ENCODE data around the gene TARS3.

Gene TARS3

GRCh38 chr15:101675796-101676582 is 48.3 kb downstream of the TARS3 start:
- POLR2A ChIA-PET, result no interaction called here
- DNase-seq (ENCODE audit: extremely low spot score), result peak; percentile 30
- CTCF ChIA-PET, result interaction anchor here (0.7 to 1.1 kb wide), 3 partner anchors 10 to 21 kb away, joined by 3 to 4 read pairs (median 3); no protein-coding TSS in a partner anchor
- TF ChIP-seq CTCF (IDR thresholded peaks at IDR 0.05; ENCODE audit: control extremely low read depth, extremely low read depth, low read depth, missing control alignments), result no peak

- DNase-seq (ENCODE audit: extremely low spot score), result no peak
- ChIA-PET POLR2A (no interaction called here), CTCF (no interaction called here)
- TF ChIP-seq CTCF (IDR thresholded peaks at IDR 0.05; ENCODE audit: control extremely low read depth, extremely low read depth, low read depth, missing control alignments), result no peak
Observed at GRCh38 chr15:101675015-101675414, 49.3 kb downstream of the TARS3 start.

GRCh38 chr15:101672298-101672697 is 52.0 kb downstream of the TARS3 start:
- TF ChIP-seq CTCF (IDR thresholded peaks at IDR 0.05; ENCODE audit: control extremely low read depth, extremely low read depth, low read depth, missing control alignments), result no peak
- CTCF ChIA-PET, result no interaction called here
- no peak for DNase-seq (ENCODE audit: extremely low spot score)
- POLR2A ChIA-PET, result no interaction called here

- POLR2A ChIA-PET, result no interaction called here
- CTCF ChIA-PET, result interaction anchor here (2.2 kb wide), 1 partner anchor 28 kb away, joined by 6 read pairs; no protein-coding TSS in a partner anchor
- DNase-seq (ENCODE audit: extremely low spot score), result no peak
- TF ChIP-seq CTCF (IDR thresholded peaks at IDR 0.05; ENCODE audit: control extremely low read depth, extremely low read depth, low read depth, missing control alignments), result no peak
Observed at GRCh38 chr15:101669744-101670143, 54.5 kb downstream of the TARS3 start.

- POLR2A ChIA-PET, result no interaction called here
- TF ChIP-seq CTCF (IDR thresholded peaks at IDR 0.05; ENCODE audit: control extremely low read depth, extremely low read depth, low read depth, missing control alignments), result no peak
- DNase-seq (ENCODE audit: extremely low spot score), result no peak
- CTCF ChIA-PET, result interaction anchor here (1.5 to 1.9 kb wide), 2 partner anchors 10 to 13 kb away, joined by 4 read pairs; no protein-coding TSS in a partner anchor
Observed at GRCh38 chr15:101667881-101668280, 56.4 kb downstream of the TARS3 start.

GRCh38 chr15:101664303-101664913 is 59.9 kb downstream of the TARS3 start:
- ChIA-PET CTCF (interaction anchor here (1.4 kb wide), 1 partner anchor 13 kb away, joined by 4 read pairs; no protein-coding TSS in a partner anchor), POLR2A (no interaction called here)
- no peak for TF ChIP-seq CTCF (IDR thresholded peaks at IDR 0.05; ENCODE audit: control extremely low read depth, extremely low read depth, low read depth, missing control alignments)
- DNase-seq (ENCODE audit: extremely low spot score), result no peak

Measured in GM10248 (cell line).